H9 (cell line): ENCODE data around the gene GABRD. TPM values are rescaled to one million over a fixed set of nuclear protein-coding genes. Genes with fewer than 3 reads are reported as not detected.

ENCODE experiments used
- DNase-seq: peaks from one replicate; pipeline ENCODE4 v3.0.0-alpha.2; 2017
- H2AFZ ChIP-seq: one replicate; pipeline ENCODE4 v1.6.1; 2013; ENCODE audit warnings: mild to moderate bottlenecking, low read length, control low read depth, moderate library complexity
- H2AK5ac ChIP-seq: 2 replicates; pipeline ENCODE4 v1.6.1; 2013; ENCODE audit warnings: low read length, control low read depth, mixed read lengths; ENCODE audit not compliant: insufficient read length
- H2BK120ac ChIP-seq: one replicate; pipeline ENCODE4 v1.6.1; 2013; ENCODE audit warnings: low read depth, mild to moderate bottlenecking, low read length, control low read depth, inconsistent platforms; ENCODE audit not compliant: poor library complexity, severe bottlenecking
- H2BK12ac ChIP-seq: 2 replicates; pipeline ENCODE4 v1.6.1; 2013; ENCODE audit warnings: low read length, control low read depth, mixed read lengths, low read depth; ENCODE audit not compliant: insufficient read length
- H2BK15ac ChIP-seq: 2 replicates; pipeline ENCODE4 v1.6.1; 2013; ENCODE audit warnings: low read depth, low read length, control low read depth
- H2BK20ac ChIP-seq: one replicate; pipeline ENCODE4 v1.6.1; 2013; ENCODE audit warnings: low read depth, mild to moderate bottlenecking, low read length, control low read depth, inconsistent platforms; ENCODE audit not compliant: poor library complexity, severe bottlenecking
- H2BK5ac ChIP-seq: 2 replicates; pipeline ENCODE4 v1.6.1; 2013; ENCODE audit warnings: low read length, control low read depth, mixed read lengths; ENCODE audit not compliant: insufficient read length
- H3K14ac ChIP-seq: 2 replicates; pipeline ENCODE4 v1.6.1; 2013; ENCODE audit warnings: low read length, control low read depth; ENCODE audit not compliant: insufficient read depth
- H3K18ac ChIP-seq: 2 replicates; pipeline ENCODE4 v1.6.1; 2013; ENCODE audit warnings: low read depth, mild to moderate bottlenecking, mixed read lengths, low read length, control low read depth; ENCODE audit not compliant: insufficient read length
- H3K23ac ChIP-seq: 2 replicates; pipeline ENCODE4 v1.6.1; 2013; ENCODE audit warnings: low read length, control low read depth, mixed read lengths, low read depth; ENCODE audit not compliant: insufficient read length
- H3K23me2 ChIP-seq: 2 replicates; pipeline ENCODE4 v1.6.1; 2013; ENCODE audit warnings: low read depth, mild to moderate bottlenecking, mixed read lengths, low read length, control low read depth; ENCODE audit not compliant: insufficient read length, poor library complexity, severe bottlenecking
- H3K27ac ChIP-seq: 2 replicates; pipeline ENCODE4 v1.5.1; 2013; ENCODE audit warnings: low read length, control low read depth, mixed read lengths, low read depth; ENCODE audit not compliant: insufficient read length
- H3K27me3 ChIP-seq: 2 replicates; pipeline ENCODE4 v1.6.1; 2013; ENCODE audit warnings: low read length, control low read depth, inconsistent platforms; ENCODE audit not compliant: insufficient read depth
- H3K4ac ChIP-seq: 2 replicates; pipeline ENCODE4 v1.6.1; 2013; ENCODE audit warnings: low read depth, mild to moderate bottlenecking, control low read depth, inconsistent platforms, low read length, moderate library complexity
- H3K4me1 ChIP-seq: 2 replicates; pipeline ENCODE4 v1.6.1; 2013; ENCODE audit warnings: low read length, control low read depth, inconsistent platforms; ENCODE audit not compliant: insufficient read depth
- H3K4me2 ChIP-seq: 2 replicates; pipeline ENCODE4 v1.6.1; 2013; ENCODE audit warnings: low read length, control low read depth, mixed read lengths; ENCODE audit not compliant: insufficient read length, insufficient read depth
- H3K56ac ChIP-seq: 2 replicates; pipeline ENCODE4 v1.6.1; 2013; ENCODE audit warnings: low read depth, mild to moderate bottlenecking, mixed read lengths, low read length, control low read depth; ENCODE audit not compliant: insufficient read length
- H3K79me1 ChIP-seq: 2 replicates; pipeline ENCODE4 v1.6.1; 2013; ENCODE audit warnings: low read depth, mild to moderate bottlenecking, moderate library complexity, low read length, control low read depth, inconsistent platforms; ENCODE audit not compliant: insufficient read depth, poor library complexity, severe bottlenecking
- H3K79me2 ChIP-seq: 2 replicates; pipeline ENCODE4 v1.6.1; 2013; ENCODE audit warnings: low read length, control low read depth, inconsistent platforms; ENCODE audit not compliant: insufficient read depth
- H3K9ac ChIP-seq: 2 replicates; pipeline ENCODE4 v1.6.1; 2013; ENCODE audit warnings: low read length, control low read depth, mixed read lengths; ENCODE audit not compliant: insufficient read length; ENCODE audit errors: extremely low read depth
- H3K9me3 ChIP-seq: one replicate; pipeline ENCODE4 v1.6.1; 2013; ENCODE audit warnings: low read depth, low read length, inconsistent platforms; ENCODE audit not compliant: control insufficient read depth
- H3T11ph ChIP-seq: one replicate; pipeline ENCODE4 v1.6.1; 2013; ENCODE audit warnings: mild to moderate bottlenecking, low read length, control low read depth, inconsistent platforms
- H4K20me1 ChIP-seq: one replicate; pipeline ENCODE4 v1.6.1; 2013; ENCODE audit not compliant: control insufficient read depth, insufficient read length, insufficient read depth
- H4K5ac ChIP-seq: 2 replicates; pipeline ENCODE4 v1.6.1; 2013; ENCODE audit warnings: low read depth, mild to moderate bottlenecking, mixed read lengths, low read length, control low read depth; ENCODE audit not compliant: insufficient read length
- H4K8ac ChIP-seq: replicated peaks from 2 replicates; pipeline ENCODE4 v1.6.1; 2013; ENCODE audit warnings: low read length, control low read depth, mixed read lengths, low read depth; ENCODE audit not compliant: insufficient read length
- H4K91ac ChIP-seq: 2 replicates; pipeline ENCODE4 v1.6.1; 2013; ENCODE audit warnings: low read depth, mild to moderate bottlenecking, moderate library complexity, mixed read lengths, low read length, control low read depth; ENCODE audit not compliant: insufficient read length
- H3K27ac Mint-ChIP-seq, 3 experiments: 2 replicates in 2 of 3; 3 replicates in 1 of 3; pipeline ENCODE4 v1.8.0; 2020 to 2021; ENCODE audit warnings: mixed read lengths in 3 of 3, mild to moderate bottlenecking in 1 of 3, moderate library complexity in 1 of 3
- H3K27me3 Mint-ChIP-seq: 2 replicates; pipeline ENCODE4 v1.8.0; 2021; ENCODE audit warnings: low read depth, mild to moderate bottlenecking, moderate library complexity, mixed read lengths
- H3K36me3 Mint-ChIP-seq, 3 experiments: 2 replicates in 2 of 3; 3 replicates in 1 of 3; pipeline ENCODE4 v1.8.0; 2020 to 2021; ENCODE audit warnings: low read depth in 3 of 3, mixed read lengths in 3 of 3; ENCODE audit not compliant: insufficient read depth in 1 of 3
- H3K4me1 Mint-ChIP-seq, 2 experiments: 2 replicates each; pipeline ENCODE4 v1.8.0; 2020; ENCODE audit warnings: mixed read lengths in 2 of 2
- H3K4me3 Mint-ChIP-seq, 2 experiments: 2 replicates in 1 of 2; 3 replicates in 1 of 2; pipeline ENCODE4 v1.8.0; 2020 to 2021; ENCODE audit warnings: mild to moderate bottlenecking in 2 of 2, mixed read lengths in 2 of 2, moderate library complexity in 1 of 2
- H3K9me3 Mint-ChIP-seq, 2 experiments: 2 replicates in 1 of 2; 3 replicates in 1 of 2; pipeline ENCODE4 v1.8.0; 2020; ENCODE audit warnings: mild to moderate bottlenecking in 2 of 2, mixed read lengths in 2 of 2, moderate library complexity in 1 of 2
- CTCF ChIP-seq: fragments of 200-600 bp; sonication (generic); conservative IDR thresholded peaks from 3 replicates; pipeline ENCODE4 v1.8.0; 2021; ENCODE audit warnings: antibody characterized with exemption, mild to moderate bottlenecking
- WGBS: extraction: QIAGEN DNeasy Blood & Tissue Kit; methylation state at CpG from one replicate; pipeline ENCODE4 v1.1.7; 2013; ENCODE audit warnings: missing lambda C conversion rate, low lambda C conversion rate, mixed read lengths; ENCODE audit not compliant: insufficient read length; ENCODE audit errors: extremely low coverage; 5-methylcytosine and 5-hydroxymethylcytosine counted together
- total RNA-seq: library from RNA; stranded (reverse); gene quantifications from 2 replicates; pipeline ENCODE4 v1.2.1, GENCODE V29; 2021

Gene GABRD
- total RNA-seq, 1 experiment from 2014 or later: 0.59 TPM

GRCh38 chr1:2074944-2075740, 56.0 kb downstream of the GABRD start:
- Mint-ChIP-seq H3K4me1 (peaks cover 2 to 13% of the 10 kb centered on the region in 2 experiments; a peak in 2 of 4 replicates), H3K9me3 (peaks cover 15 to 21% of the 10 kb centered on the region in 2 experiments), H3K36me3 (peaks cover 28 to 43% (median 32%) of the 10 kb centered on the region in 3 experiments), H3K27ac (peak overlapping the region; percentile 61 to 79 (median 76); a peak in 6 of 7 replicates), H3K27me3 (no peaks in the 10 kb centered on the region; the same call in 1 of the 2 replicates), H3K4me3 (no peak overlapping the region)
- no peak overlapping the region for H3T11ph ChIP-seq
- H3K4ac ChIP-seq: no peak overlapping the region
- H4K20me1 ChIP-seq: no peaks in the 10 kb centered on the region
- H3K4me1 ChIP-seq: no peaks in the 10 kb centered on the region
- H3K27ac ChIP-seq: no peak overlapping the region
- peaks cover 5% of the 10 kb centered on the region for H3K9me3 ChIP-seq
- H2BK20ac ChIP-seq: no peak overlapping the region
- no peak overlapping the region for H3K18ac ChIP-seq
- no peaks in the 10 kb centered on the region for H3K27me3 ChIP-seq
- H3K23me2 ChIP-seq: no peaks in the 10 kb centered on the region
- H3K79me1 ChIP-seq: no peaks in the 10 kb centered on the region
- no peak overlapping the region for H3K56ac ChIP-seq
- no peak for TF ChIP-seq CTCF
- no peak overlapping the region for H2AK5ac ChIP-seq
- H3K4me2 ChIP-seq: no peak overlapping the region
- no peak for DNase-seq
- no peak overlapping the region for H4K91ac ChIP-seq
- no peak overlapping the region for H2BK12ac ChIP-seq
- no CpG with 5 or more reads among the region's 38 CpGs for WGBS
- H3K14ac ChIP-seq: no peak overlapping the region; the same call in 1 of the 2 replicates
- H3K9ac ChIP-seq: no peak overlapping the region
- no peak overlapping the region for H3K23ac ChIP-seq
- no peak overlapping the region for H2BK15ac ChIP-seq
- no peak overlapping the region for H2BK120ac ChIP-seq
- no peak overlapping the region for H2AFZ ChIP-seq
- no peak overlapping the region for H4K5ac ChIP-seq
- peaks cover 1% of the 10 kb centered on the region; the same call in 1 of the 2 replicates for H3K79me2 ChIP-seq
- H2BK5ac ChIP-seq: no peak overlapping the region
- H4K8ac ChIP-seq: no peak overlapping the region
